ENCODE results near the gene EFCAB14.
A peak's percentile ranks its signal among the peaks of the same experiment; 100 is the strongest.
"Not testable (repeated sequence)": the region's sequence is repeated elsewhere in the genome, so short reads cannot be mapped to it uniquely, and the experiment has no call there.

Gene EFCAB14

GRCh38 chr1:46721686-46722205 lies 2.8 kb upstream of the EFCAB14 start:
- no peak for DNase-seq

- no peak for DNase-seq
Measured at GRCh38 chr1:46721204-46721603, 2.3 kb upstream of the EFCAB14 start.

- DNase-seq: not testable (repeated sequence)
Measured at GRCh38 chr1:46720319-46720718, 1.4 kb upstream of the EFCAB14 start.

GRCh38 chr1:46719689-46720088 lies 775 bp upstream of the EFCAB14 start:
- no peak for DNase-seq

GRCh38 chr1:46718340-46718726 lies 581 bp downstream of the EFCAB14 start:
- no peak for DNase-seq

GRCh38 chr1:46717654-46718053 lies 1.3 kb downstream of the EFCAB14 start:
- no peak for DNase-seq

- no peak for DNase-seq
Measured at GRCh38 chr1:46714976-46715375, 3.9 kb downstream of the EFCAB14 start.

GRCh38 chr1:46708121-46708520 lies 10.8 kb downstream of the EFCAB14 start:
- no peak for DNase-seq

GRCh38 chr1:46705408-46705807 lies 13.5 kb downstream of the EFCAB14 start:
- DNase-seq: no peak

- DNase-seq: no peak
Measured at GRCh38 chr1:46703927-46704641, 14.8 kb downstream of the EFCAB14 start.

- DNase-seq: no peak
Measured at GRCh38 chr1:46699666-46700065, 19.2 kb downstream of the EFCAB14 start.

GRCh38 chr1:46697053-46697452 lies 21.9 kb downstream of the EFCAB14 start:
- no peak for DNase-seq

GRCh38 chr1:46694676-46695075 lies 24.2 kb downstream of the EFCAB14 start:
- DNase-seq: not testable (repeated sequence)

- no peak for DNase-seq
Measured at GRCh38 chr1:46692811-46693770, 25.8 kb downstream of the EFCAB14 start.

- DNase-seq: no peak
Measured at GRCh38 chr1:46691997-46692790, 26.7 kb downstream of the EFCAB14 start.

- no peak for DNase-seq
Measured at GRCh38 chr1:46690931-46691421, 27.9 kb downstream of the EFCAB14 start.

GRCh38 chr1:46689897-46690296 lies 29.0 kb downstream of the EFCAB14 start:
- no peak for DNase-seq

GRCh38 chr1:46689356-46689755 lies 29.6 kb downstream of the EFCAB14 start:
- DNase-seq: no peak

- no peak for DNase-seq
Measured at GRCh38 chr1:46687921-46688509, 30.9 kb downstream of the EFCAB14 start.

GRCh38 chr1:46687093-46687659 lies 31.7 kb downstream of the EFCAB14 start:
- peak; percentile 74 for DNase-seq

GRCh38 chr1:46686255-46686654 lies 32.7 kb downstream of the EFCAB14 start:
- DNase-seq: no peak

GRCh38 chr1:46684670-46685069 lies 34.2 kb downstream of the EFCAB14 start:
- no peak for DNase-seq
